GM13977 (cell line): ENCODE measurements around the gene PRSS57.

ENCODE experiments used
- DNase-seq: peaks from one replicate; pipeline ENCODE4 v3.0.0; 2012; ENCODE audit warnings: low spot score
- CTCF ChIP-seq: IDR thresholded peaks from 2 replicates; pipeline ENCODE4 v1.5.1; 2012; ENCODE audit warnings: mild to moderate bottlenecking, control low read depth; ENCODE audit not compliant: insufficient read depth; ENCODE audit errors: extremely low read depth, missing control alignments
- in situ Hi-C: fragments of 300-500 bp; cut with MboI; formaldehyde crosslinking; loops from one replicate; pipeline ENCODE4 v1.12.0; 2022; ENCODE audit warnings: low sequenced_read_pairs, low pct_unique_long_range_greater_than_20kb, mixed read lengths, inconsistent platforms; ENCODE audit not compliant: unreplicated experiment

The PRSS57 gene

GRCh38 chr19:660793-661426, 34.3 kb downstream of the PRSS57 start:
- TF ChIP-seq CTCF = no peak
- no peak for DNase-seq
- in situ Hi-C loops = no loop called here

DNA sequence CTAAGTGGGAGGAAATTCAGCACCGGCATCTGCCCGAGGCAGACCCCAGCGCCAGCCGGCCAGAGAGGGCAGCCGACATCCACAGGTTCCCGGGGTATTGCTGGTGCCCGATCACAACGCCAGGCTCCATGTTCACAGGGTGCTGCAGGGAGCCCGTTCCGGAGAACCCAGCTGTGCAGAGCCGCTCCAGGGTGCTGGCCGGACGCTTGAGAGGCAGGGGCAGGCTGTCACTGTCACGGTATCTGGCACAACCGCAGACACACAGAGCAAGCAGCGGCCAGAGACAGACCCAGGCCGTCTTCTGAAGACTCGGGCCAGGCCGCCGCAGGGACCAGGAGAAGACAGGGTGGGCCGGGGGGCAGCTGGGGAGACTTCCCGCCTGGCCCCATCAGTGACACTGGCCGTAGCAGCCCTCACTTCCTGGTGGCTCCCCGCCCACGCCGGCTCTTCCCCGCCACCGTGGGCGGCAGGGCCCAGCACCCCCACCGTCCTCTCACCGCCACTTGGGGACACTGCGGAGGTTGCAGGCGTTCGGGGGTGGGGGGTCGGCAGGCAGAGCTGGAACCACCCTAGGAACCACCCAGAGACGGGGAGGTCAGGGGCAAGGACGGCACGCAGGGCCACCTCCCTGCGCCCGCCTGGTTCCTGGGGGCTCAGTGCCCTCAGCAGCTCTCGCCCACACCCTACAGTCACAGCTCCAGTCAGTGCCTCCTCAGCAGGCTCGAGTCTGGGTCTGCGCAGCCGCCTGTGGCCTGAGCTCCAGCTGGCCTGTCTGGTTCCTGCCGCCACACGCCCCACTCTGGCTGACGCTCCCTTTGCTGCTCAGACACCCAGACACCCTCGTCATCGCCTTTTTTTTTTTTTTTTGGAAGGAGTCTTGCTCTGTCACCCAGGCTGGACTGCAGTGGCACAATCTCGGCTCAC, 36.1 kb downstream of the PRSS57 start:
- no peak for TF ChIP-seq CTCF
- DNase-seq = no peak
- in situ Hi-C loops = no loop called here

GRCh38 chr19:658059-658839, 37.0 kb downstream of the PRSS57 start:
- in situ Hi-C loops = no loop called here
- no peak for DNase-seq
- TF ChIP-seq CTCF = no peak

GRCh38 chr19:657611-658010, 37.6 kb downstream of the PRSS57 start:
- no peak for TF ChIP-seq CTCF

DNA sequence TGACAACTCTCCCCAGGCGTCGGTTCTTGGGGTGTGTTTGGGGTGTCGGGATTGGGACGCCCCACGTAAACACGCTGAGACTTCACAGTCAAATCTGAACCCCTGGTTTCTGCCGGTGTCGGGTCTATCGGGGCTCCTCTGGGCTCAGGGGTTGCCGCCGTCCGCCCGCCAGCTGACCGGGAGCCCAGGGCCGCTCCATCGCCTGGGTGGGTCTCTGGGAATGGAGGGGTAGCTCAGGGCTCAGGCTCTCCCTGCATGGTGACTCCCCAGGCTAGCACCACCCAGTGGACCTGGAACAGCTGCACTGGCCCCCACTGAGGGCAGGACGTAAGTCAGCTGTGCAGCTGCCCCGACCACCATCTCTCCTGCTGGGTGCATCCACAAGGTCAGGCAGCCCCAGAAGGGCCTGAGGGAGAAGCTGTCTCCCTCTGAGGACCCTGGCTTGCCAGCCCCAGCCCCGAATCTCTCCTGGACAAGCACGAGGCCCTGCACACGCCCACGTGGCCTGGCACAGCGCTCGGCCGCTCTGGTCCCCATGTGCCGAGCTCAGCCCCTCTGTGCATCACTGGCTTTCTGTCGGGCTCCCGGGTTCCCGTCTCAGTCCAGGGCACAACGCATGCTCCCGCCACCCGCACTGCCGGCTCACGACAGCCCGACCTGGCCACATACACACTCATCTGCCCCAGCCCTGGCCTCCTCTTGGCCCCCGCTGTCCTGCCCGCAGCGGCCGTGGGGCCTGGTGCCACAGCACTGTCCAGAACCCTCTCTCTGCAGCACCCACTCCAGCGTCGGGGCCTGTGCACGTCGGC, 38.3 kb downstream of the PRSS57 start:
- in situ Hi-C loops = no loop called here
- DNase-seq = no peak
- no peak for TF ChIP-seq CTCF

More at GRCh38 chr19:657611-658010, 37.6 kb downstream of the PRSS57 start:
- in situ Hi-C loops = no loop called here
- DNase-seq = no peak

DNA sequence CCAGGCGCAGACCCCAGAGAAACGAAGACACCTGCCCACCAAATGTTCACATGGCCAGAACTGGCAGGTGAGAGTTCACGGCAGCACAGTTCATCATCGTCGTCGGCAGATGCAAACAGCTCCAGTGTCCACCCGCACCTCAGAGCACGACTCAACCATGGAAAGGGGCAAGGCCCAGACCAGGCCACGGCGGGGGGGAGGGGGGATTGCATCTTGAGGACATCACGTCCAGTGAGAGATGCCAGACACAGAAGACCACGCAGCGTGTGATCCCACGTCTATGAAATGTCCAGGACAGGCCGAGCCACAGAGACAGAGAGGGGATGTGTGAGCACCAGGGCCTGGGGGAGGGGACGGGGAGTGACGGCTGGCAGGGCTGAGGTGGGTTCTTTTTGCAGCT, 39.6 kb downstream of the PRSS57 start:
- in situ Hi-C loops = no loop called here
- DNase-seq = no peak
- no peak for TF ChIP-seq CTCF
